SK-N-SH (cell line): ENCODE results near the gene GATB. TPM values are rescaled to one million over a fixed set of nuclear protein-coding genes. Genes with fewer than 3 reads are reported as not detected.

Experiments used
- CTCF ChIA-PET: fragments of 300-600, 350-600 bp; formaldehyde crosslinking; extraction: SDS; loops from one replicate; lab custom pipeline; 2021; lab: Yijun Ruan, JAX
- POLR2A ChIA-PET: fragments of 350-600 bp; sonication (Branson Sonifier 250); formaldehyde crosslinking; extraction: SDS; loops from one replicate; lab custom pipeline; 2020; ENCODE audit warnings: antibody characterized with exemption, inconsistent platforms; lab: Yijun Ruan, JAX
- DNase-seq: peaks from one replicate; pipeline ENCODE4 v3.0.0; 2012
- H2AFZ ChIP-seq: fragments of 200-600 bp; sonication (generic); 2 replicates; pipeline ENCODE4 v1.8.1; 2016; ENCODE audit warnings: antibody characterized with exemption, mild to moderate bottlenecking, low read depth
- H3F3A ChIP-seq: fragments of 200-600 bp; sonication (generic); replicated peaks from 2 replicates; pipeline ENCODE3; 2016; ENCODE audit warnings: antibody characterized with exemption, mild to moderate bottlenecking; ENCODE audit not compliant: insufficient read depth
- H3K27ac ChIP-seq, 2 experiments: fragments of 200-500 bp in 1 of 2; fragments of 200-600 bp in 1 of 2; sonication (Bioruptor generic) in 1 of 2; sonication (generic), shearing (Covaris generic) in 1 of 2; 2 replicates each; pipeline versions ENCODE4 v1.5.1 to v1.6.1; 2014 to 2016; ENCODE audit warnings: low read depth in 2 of 2, inconsistent platforms in 1 of 2, low read length in 1 of 2, mild to moderate bottlenecking in 1 of 2, mixed read lengths in 1 of 2
- H3K27me3 ChIP-seq: fragments of 200-600 bp; sonication (generic), shearing (Covaris generic); 2 replicates; pipeline ENCODE4 v1.6.1; 2016; ENCODE audit warnings: mixed run types; ENCODE audit not compliant: insufficient read depth
- H3K36me3 ChIP-seq, 2 experiments: fragments of 200-500 bp in 1 of 2; fragments of 200-600 bp in 1 of 2; sonication (Bioruptor generic) in 1 of 2; sonication (generic) in 1 of 2; replicated peaks in 1 of 2; 2 replicates each; pipeline versions ENCODE3 to v1.5.1; 2014 to 2016; ENCODE audit warnings: low read length in 1 of 2, mild to moderate bottlenecking in 1 of 2; ENCODE audit not compliant: insufficient read depth in 2 of 2, control insufficient read depth in 1 of 2
- H3K4me1 ChIP-seq, 2 experiments: fragments of 200-500 bp in 1 of 2; fragments of 200-600 bp in 1 of 2; sonication (Bioruptor generic) in 1 of 2; sonication (generic), shearing (Covaris generic) in 1 of 2; 2 replicates each; pipeline versions ENCODE4 v1.5.1 to v1.6.1; 2014 to 2016; ENCODE audit warnings: low read depth in 1 of 2, low read length in 1 of 2, mixed run types in 1 of 2; ENCODE audit not compliant: insufficient read depth in 2 of 2, control insufficient read depth in 1 of 2
- H3K4me2 ChIP-seq: fragments of 200-600 bp; sonication (generic), shearing (Covaris generic); 2 replicates; pipeline ENCODE4 v1.6.1; 2017; ENCODE audit warnings: mixed run types
- H3K4me3 ChIP-seq, 2 experiments: fragments of 200-500 bp in 1 of 2; fragments of 200-600 bp in 1 of 2; sonication (Bioruptor generic) in 1 of 2; sonication (generic), shearing (Covaris generic) in 1 of 2; 2 replicates each; pipeline versions ENCODE4 v1.5.1 to v1.8.1; 2014 to 2016; ENCODE audit warnings: low read depth in 2 of 2, inconsistent platforms in 1 of 2, low read length in 1 of 2, mild to moderate bottlenecking in 1 of 2, mixed read lengths in 1 of 2, moderate library complexity in 1 of 2
- H3K79me2 ChIP-seq: fragments of 200-600 bp; sonication (generic); 2 replicates; pipeline ENCODE4 v1.8.1; 2017; ENCODE audit warnings: mild to moderate bottlenecking; ENCODE audit not compliant: insufficient read depth
- H3K9ac ChIP-seq: fragments of 200-600 bp; sonication (generic); 2 replicates; pipeline ENCODE4 v1.6.1; 2017; ENCODE audit warnings: mixed run types
- H3K9me2 ChIP-seq: fragments of 200-600 bp; sonication (generic); 2 replicates; pipeline ENCODE4 v1.6.1; 2017; ENCODE audit warnings: mixed run types
- H3K9me3 ChIP-seq: fragments of 200-600 bp; sonication (generic); 2 replicates; pipeline ENCODE4 v1.6.1; 2017; ENCODE audit warnings: mixed run types, mild to moderate bottlenecking, moderate library complexity
- H4K20me1 ChIP-seq: fragments of 200-600 bp; sonication (generic); 2 replicates; pipeline ENCODE4 v1.6.1; 2017; ENCODE audit warnings: mild to moderate bottlenecking, mixed run types; ENCODE audit not compliant: insufficient read depth
- CHD2 ChIP-seq: fragments of 150-350 bp; IDR thresholded peaks from 2 replicates; pipeline ENCODE4 v1.6.1; 2018; ENCODE audit warnings: low read length; ENCODE audit not compliant: partially characterized antibody
- CTCF ChIP-seq: fragments of 200-600 bp; sonication (generic); IDR thresholded peaks from 2 replicates; pipeline ENCODE4 v1.6.1; 2017; ENCODE audit warnings: antibody characterized with exemption, mild to moderate bottlenecking, moderate library complexity
- ELF1 ChIP-seq: IDR thresholded peaks from 2 replicates; pipeline ENCODE4 v1.4.0; 2012
- FOXJ3 ChIP-seq: sonication (generic); formaldehyde crosslinking; IDR thresholded peaks from 2 replicates; pipeline ENCODE4 v1.5.1; 2020; ENCODE audit warnings: mild to moderate bottlenecking, missing genetic modification reagents
- GATA2 ChIP-seq: sonication (generic); formaldehyde crosslinking; IDR thresholded peaks from 2 replicates; pipeline ENCODE4 v1.5.0; 2020; ENCODE audit warnings: mild to moderate bottlenecking, missing genetic modification reagents
- IRF3 ChIP-seq: fragments of 150-350 bp; IDR thresholded peaks from 2 replicates; pipeline ENCODE4 v1.6.1; 2016; ENCODE audit warnings: mild to moderate bottlenecking, low read depth, low read length
- JUND ChIP-seq: IDR thresholded peaks from 2 replicates; pipeline ENCODE4 v1.4.0; 2012
- NFIC ChIP-seq: IDR thresholded peaks from 2 replicates; pipeline ENCODE4 v1.4.0; 2012; ENCODE audit warnings: borderline replicate concordance
- NRF1 ChIP-seq: IDR thresholded peaks from 2 replicates; pipeline ENCODE4 v1.6.1; 2012; ENCODE audit warnings: low read depth, mild to moderate bottlenecking, low read length
- PBX3 ChIP-seq: IDR thresholded peaks from 2 replicates; pipeline ENCODE4; 2012
- RAD21 ChIP-seq: IDR thresholded peaks from 2 replicates; pipeline ENCODE4 v1.6.1; 2012; ENCODE audit warnings: mild to moderate bottlenecking, low read length
- REST ChIP-seq: IDR thresholded peaks from 2 replicates; pipeline ENCODE4 v1.6.1; 2012; ENCODE audit warnings: mild to moderate bottlenecking, low read depth, low read length, moderate library complexity
- RFX5 ChIP-seq: IDR thresholded peaks from 2 replicates; pipeline ENCODE4 v1.6.1; 2012; ENCODE audit warnings: mild to moderate bottlenecking, improper control_type of control experiment, low read length
- SMC3 ChIP-seq: IDR thresholded peaks from 2 replicates; pipeline ENCODE4 v1.6.1; 2012; ENCODE audit warnings: low read depth, low read length, improper control_type of control experiment
- TCF12 ChIP-seq: IDR thresholded peaks from 2 replicates; pipeline ENCODE4 v1.4.0; 2012
- YY1 ChIP-seq: IDR thresholded peaks from 2 replicates; pipeline ENCODE4 v1.4.0; 2012; ENCODE audit warnings: low read depth, mild to moderate bottlenecking
- WGBS: methylation state at CpG from one replicate; pipeline ENCODE4 v1.1.6; 2017; ENCODE audit warnings: low lambda C conversion rate; 5-methylcytosine and 5-hydroxymethylcytosine counted together
- polyA plus RNA-seq, 3 experiments: library from polyadenylated mRNA; depleted of rRNA; stranded (reverse); fragments of >200 nt; gene quantifications; 2 replicates each; pipeline ENCODE4 v1.2.3, GENCODE V29; 2012
- TF ChIP-seq, protein P1 (sequence below): IDR thresholded peaks from 2 replicates; pipeline ENCODE4 v1.4.0; 2012; ENCODE audit warnings: low read depth, borderline replicate concordance
- TF ChIP-seq, protein P2 (sequence below): IDR thresholded peaks from 2 replicates; pipeline ENCODE4 v1.4.0; 2012; ENCODE audit warnings: low read depth

The GATB gene
- polyA plus RNA-seq, 1 of the 3 experiments (the other 2 are of a cell fraction) = 28.1 TPM

GRCh38 chr4:151792530-151792929 is 31.7 kb upstream of the GATB start:
- CTCF ChIA-PET = interaction anchor here (1.0 to 1.7 kb wide), 3 partner anchors 9 to 125 kb away, joined by 3 to 8 read pairs (median 3); no protein-coding TSS in a partner anchor
- Histone ChIP-seq H4K20me1 (no peaks in the 10 kb centered on the region), H3K36me3 (no peaks in the 10 kb centered on the region), H3K4me2 (no peak overlapping the region), H3K9ac (no peak overlapping the region), H3K9me2 (no peaks in the 10 kb centered on the region), H3K4me1 (peaks cover 0 to 5% of the 10 kb centered on the region in 2 experiments; a peak in 1 of 4 replicates), H3K27ac (no peak overlapping the region), H3K27me3 (peaks cover 6% of the 10 kb centered on the region; the same call in 1 of the 2 replicates)
- WGBS = 70% methylated on average over 4 of the region's 4 CpGs
- no peak for DNase-seq
- TF ChIP-seq CHD2 (no peak), FOXJ3 (CRISPR knock-in tag) (no peak), YY1 (no peak), RFX5 (no peak), NFIC (no peak), GATA2 (no peak), JUND (no peak), CTCF (no peak), REST (no peak), PBX3 (no peak), RAD21 (no peak), IRF3 (no peak), TCF12 (no peak), SMC3 (no peak), NRF1 (no peak), ELF1 (no peak)
- TF ChIP-seq, protein P1, sequence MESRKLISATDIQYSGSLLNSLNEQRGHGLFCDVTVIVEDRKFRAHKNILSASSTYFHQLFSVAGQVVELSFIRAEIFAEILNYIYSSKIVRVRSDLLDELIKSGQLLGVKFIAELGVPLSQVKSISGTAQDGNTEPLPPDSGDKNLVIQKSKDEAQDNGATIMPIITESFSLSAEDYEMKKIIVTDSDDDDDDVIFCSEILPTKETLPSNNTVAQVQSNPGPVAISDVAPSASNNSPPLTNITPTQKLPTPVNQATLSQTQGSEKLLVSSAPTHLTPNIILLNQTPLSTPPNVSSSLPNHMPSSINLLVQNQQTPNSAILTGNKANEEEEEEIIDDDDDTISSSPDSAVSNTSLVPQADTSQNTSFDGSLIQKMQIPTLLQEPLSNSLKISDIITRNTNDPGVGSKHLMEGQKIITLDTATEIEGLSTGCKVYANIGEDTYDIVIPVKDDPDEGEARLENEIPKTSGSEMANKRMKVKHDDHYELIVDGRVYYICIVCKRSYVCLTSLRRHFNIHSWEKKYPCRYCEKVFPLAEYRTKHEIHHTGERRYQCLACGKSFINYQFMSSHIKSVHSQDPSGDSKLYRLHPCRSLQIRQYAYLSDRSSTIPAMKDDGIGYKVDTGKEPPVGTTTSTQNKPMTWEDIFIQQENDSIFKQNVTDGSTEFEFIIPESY = no peak
- TF ChIP-seq, protein P2, sequence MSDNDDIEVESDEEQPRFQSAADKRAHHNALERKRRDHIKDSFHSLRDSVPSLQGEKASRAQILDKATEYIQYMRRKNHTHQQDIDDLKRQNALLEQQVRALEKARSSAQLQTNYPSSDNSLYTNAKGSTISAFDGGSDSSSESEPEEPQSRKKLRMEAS = no peak
- TF ChIP-seq, all 33 proteins: peak for 0
- H2AFZ ChIP-seq = no peak overlapping the region
- no peaks in the 10 kb centered on the region for H3F3A ChIP-seq
- no peaks in the 10 kb centered on the region for H3K79me2 ChIP-seq
- no peak overlapping the region for H3K4me3 ChIP-seq
- POLR2A ChIA-PET = no interaction called here
- no peaks in the 10 kb centered on the region for H3K9me3 ChIP-seq
